GM21515 (cell line): Measurements from ENCODE around the gene BCAS3.
"Not testable (repeated sequence)": the region's sequence is repeated elsewhere in the genome, so short reads cannot be mapped to it uniquely, and the experiment has no call there.

Experiments used
- ATAC-seq: cut with Tn5 transposase; IDR thresholded peaks from one replicate; pipeline ENCODE4 v1.9.1; 2021; ENCODE audit not compliant: unreplicated experiment

The BCAS3 gene

GRCh38 chr17:60920107-60920506 lies 242.5 kb downstream of the BCAS3 start:
- no peak for ATAC-seq

- no peak for ATAC-seq
These were observed 245.3 kb downstream of the BCAS3 start for GRCh38 chr17:60923000-60923399.

GRCh38 chr17:60926466-60927183 lies 249.0 kb downstream of the BCAS3 start:
- no peak for ATAC-seq

- ATAC-seq: no peak
These were observed 256.1 kb downstream of the BCAS3 start for GRCh38 chr17:60933739-60934138.

- no peak for ATAC-seq
These were observed 257.1 kb downstream of the BCAS3 start for GRCh38 chr17:60934723-60935122.

- ATAC-seq: not testable (repeated sequence)
These were observed 258.3 kb downstream of the BCAS3 start for GRCh38 chr17:60935991-60936390.

- ATAC-seq: no peak
These were observed 261.7 kb downstream of the BCAS3 start for GRCh38 chr17:60939318-60939717.

GRCh38 chr17:60941028-60941427 lies 263.4 kb downstream of the BCAS3 start:
- no peak for ATAC-seq

GRCh38 chr17:60941571-60941970 lies 263.9 kb downstream of the BCAS3 start:
- ATAC-seq: no peak

GRCh38 chr17:60944751-60945150 lies 267.1 kb downstream of the BCAS3 start:
- no peak for ATAC-seq

- no peak for ATAC-seq
These were observed 269.4 kb downstream of the BCAS3 start for GRCh38 chr17:60947100-60947499.

GRCh38 chr17:60947543-60947942 lies 269.9 kb downstream of the BCAS3 start:
- no peak for ATAC-seq

- ATAC-seq: no peak
These were observed 275.1 kb downstream of the BCAS3 start for GRCh38 chr17:60952747-60953146.

GRCh38 chr17:60959011-60959410 lies 281.4 kb downstream of the BCAS3 start:
- ATAC-seq: no peak

- no peak for ATAC-seq
These were observed 282.0 kb downstream of the BCAS3 start for GRCh38 chr17:60959696-60960095.

- no peak for ATAC-seq
These were observed 282.9 kb downstream of the BCAS3 start for GRCh38 chr17:60960398-60961065.

- ATAC-seq: no peak
These were observed 286.5 kb downstream of the BCAS3 start for GRCh38 chr17:60964160-60964559.

- no peak for ATAC-seq
These were observed 290.6 kb downstream of the BCAS3 start for GRCh38 chr17:60968266-60968665.

GRCh38 chr17:60969500-60970037 lies 291.9 kb downstream of the BCAS3 start:
- ATAC-seq: no peak

- no peak for ATAC-seq
These were observed 293.1 kb downstream of the BCAS3 start for GRCh38 chr17:60970741-60971140.

GRCh38 chr17:60971515-60972369 lies 294.1 kb downstream of the BCAS3 start:
- no peak for ATAC-seq
